K562 (cell line): Measurements from ENCODE around the gene ARMC9. TPM values are rescaled to one million over a fixed set of nuclear protein-coding genes. Genes with fewer than 3 reads are reported as not detected.

ENCODE experiments used
- TCFL5 ChIP-seq: fragments of 250-450 bp; sonication (Bioruptor Pico); conservative IDR thresholded peaks from 2 replicates; pipeline ENCODE4 v1.6.1; 2021; ENCODE audit warnings: mild to moderate bottlenecking, moderate library complexity, matching md5 sums
- UBTF ChIP-seq, 2 experiments: IDR thresholded peaks; 2 replicates each; pipeline ENCODE4 v1.6.1; 2012; ENCODE audit warnings: improper control_type of control experiment in 2 of 2, low read depth in 2 of 2, low read length in 2 of 2, borderline replicate concordance in 1 of 2
- ZNF717 ChIP-seq: fragments of 250-450 bp; sonication (Bioruptor Pico); IDR thresholded peaks from 2 replicates; pipeline ENCODE4 v1.5.0; 2021
- polyA plus RNA-seq, 8 experiments: library from polyadenylated mRNA; depleted of rRNA in 4 of 8; stranded (reverse) in 5 of 8; unstranded in 3 of 8; fragments of >200 nt; fragmentation: Nextera tagmentation in 2 of 8; fragmentation: Illumina TruSeq in 1 of 8; extraction: Ambion mirVana in 2 of 8; extraction: Trizol in 1 of 8; gene quantifications; 2 replicates each; pipeline versions ENCODE4 v1.2.1 to v1.2.3, GENCODE V29; 2011 to 2014; ENCODE audit warnings: inconsistent platforms in 1 of 8, missing spikeins in 1 of 8
- total RNA-seq, 7 experiments: library from RNA; depleted of rRNA in 6 of 7; stranded (reverse); fragments of >200 nt in 6 of 7; fragmentation: Illumina TruSeq in 2 of 7; extraction: Trizol in 2 of 7; gene quantifications; 2 replicates each; pipeline versions ENCODE4 v1.2.1 to v1.2.3, GENCODE V29; 2011 to 2021; ENCODE audit warnings: low replicate concordance in 1 of 7
- TF ChIP-seq, protein P1 (sequence below): sonication (generic); formaldehyde crosslinking; IDR thresholded peaks from 2 replicates; pipeline ENCODE4 v1.8.0; 2022; ENCODE audit warnings: missing genetic modification reagents, mild to moderate bottlenecking, borderline replicate concordance

Gene ARMC9
- total and polyA plus RNA-seq, 9 of the 15 experiments (the other 6 are each of a cell fraction or from before 2014, with no cell fraction given): 0.36 to 2.3 (median 1.1) TPM

DNA sequence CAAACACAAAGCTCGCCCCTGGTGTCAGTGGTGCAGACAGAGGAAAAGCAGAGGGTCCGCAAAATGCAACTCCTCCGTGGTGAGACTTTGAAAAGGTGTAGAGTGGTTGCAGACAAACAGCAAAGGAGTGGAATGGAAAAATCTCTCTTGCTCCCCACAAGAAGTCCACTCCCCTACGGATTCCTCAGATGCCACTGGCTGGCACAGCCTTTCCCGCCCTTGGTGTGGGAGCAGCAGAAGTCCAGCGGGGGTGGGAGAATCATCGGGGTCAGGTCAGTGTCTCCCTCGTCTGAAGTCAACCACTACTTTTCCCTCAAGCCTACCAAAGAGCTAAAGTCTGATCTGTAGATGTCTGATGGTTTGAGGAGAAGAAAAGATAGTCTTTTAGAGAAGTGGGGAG, 174.8 kb downstream of the ARMC9 start (continued):
- no peak for TF ChIP-seq UBTF (IDR thresholded peaks at IDR 0.05; ENCODE audit: borderline replicate concordance in 1 of 2, low read depth in 2 of 2, low read length in 2 of 2)
- TF ChIP-seq, protein P1, sequence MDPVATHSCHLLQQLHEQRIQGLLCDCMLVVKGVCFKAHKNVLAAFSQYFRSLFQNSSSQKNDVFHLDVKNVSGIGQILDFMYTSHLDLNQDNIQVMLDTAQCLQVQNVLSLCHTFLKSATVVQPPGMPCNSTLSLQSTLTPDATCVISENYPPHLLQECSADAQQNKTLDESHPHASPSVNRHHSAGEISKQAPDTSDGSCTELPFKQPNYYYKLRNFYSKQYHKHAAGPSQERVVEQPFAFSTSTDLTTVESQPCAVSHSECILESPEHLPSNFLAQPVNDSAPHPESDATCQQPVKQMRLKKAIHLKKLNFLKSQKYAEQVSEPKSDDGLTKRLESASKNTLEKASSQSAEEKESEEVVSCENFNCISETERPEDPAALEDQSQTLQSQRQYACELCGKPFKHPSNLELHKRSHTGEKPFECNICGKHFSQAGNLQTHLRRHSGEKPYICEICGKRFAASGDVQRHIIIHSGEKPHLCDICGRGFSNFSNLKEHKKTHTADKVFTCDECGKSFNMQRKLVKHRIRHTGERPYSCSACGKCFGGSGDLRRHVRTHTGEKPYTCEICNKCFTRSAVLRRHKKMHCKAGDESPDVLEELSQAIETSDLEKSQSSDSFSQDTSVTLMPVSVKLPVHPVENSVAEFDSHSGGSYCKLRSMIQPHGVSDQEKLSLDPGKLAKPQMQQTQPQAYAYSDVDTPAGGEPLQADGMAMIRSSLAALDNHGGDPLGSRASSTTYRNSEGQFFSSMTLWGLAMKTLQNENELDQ (CRISPR knock-in tag): no peak
- no peak for TF ChIP-seq ZNF717 (CRISPR knock-in tag)
- TF ChIP-seq TCFL5 (CRISPR knock-in tag): no peak
